Uterus (tissue), 4 donors: Measurements from ENCODE around the gene PLAC9. TPM values are rescaled to one million over a fixed set of nuclear protein-coding genes. Genes with fewer than 3 reads are reported as not detected.

Experiments
- DNase-seq, 2 donors: peaks; one replicate each; pipeline ENCODE4 v3.0.0-alpha.2; 2019 to 2020
- H3K27ac ChIP-seq, 2 donors: fragments of 200-600 bp; sonication (generic); 1 replicate in 1 of 2; 2 replicates in 1 of 2; pipeline ENCODE4 v1.5.1; 2016 to 2018
- H3K27me3 ChIP-seq, 2 donors: fragments of 200-600 bp; sonication (generic); one replicate each; pipeline ENCODE4 v1.5.1; 2018 to 2019; ENCODE audit warnings: control low read depth in 1 of 2
- H3K36me3 ChIP-seq, 2 donors: fragments of 200-600 bp; sonication (generic); one replicate each; pipeline ENCODE4 v1.5.1; 2019; ENCODE audit warnings: control low read depth in 1 of 2
- H3K4me1 ChIP-seq, 2 donors: fragments of 200-600 bp; sonication (generic); one replicate each; pipeline ENCODE4 v1.5.1; 2018 to 2019; ENCODE audit warnings: control low read depth in 1 of 2
- H3K4me3 ChIP-seq, 2 donors: fragments of 200-600 bp; sonication (generic); 1 replicate in 1 of 2; 2 replicates in 1 of 2; pipeline ENCODE4 v1.5.1; 2018 to 2019; ENCODE audit warnings: mild to moderate bottlenecking in 1 of 2
- H3K9me3 ChIP-seq, 2 donors: fragments of 200-600 bp; sonication (generic); one replicate each; pipeline ENCODE4 v1.5.1; 2019; ENCODE audit warnings: control low read depth in 1 of 2
- CTCF ChIP-seq, 4 experiments: fragments of 200-600 bp in 2 of 4; fragments of 450-650 bp in 2 of 4; sonication (generic) in 2 of 4; IDR thresholded peaks; one replicate each; pipeline ENCODE4 v1.5.1; 2016 to 2019; ENCODE audit warnings: antibody characterized with exemption in 4 of 4, mild to moderate bottlenecking in 2 of 4, moderate library complexity in 1 of 4
- POLR2A ChIP-seq, 2 donors: fragments of 450-650 bp; IDR thresholded peaks; one replicate each; pipeline ENCODE4 v1.6.1; 2016; ENCODE audit warnings: antibody characterized with exemption in 2 of 2, mild to moderate bottlenecking in 1 of 2, moderate library complexity in 1 of 2
- intact Hi-C: fragments of 100-400 bp; cut with DNase I; formaldehyde crosslinking; loops from one replicate; pipeline ENCODE4 v1.15.1; 2023; ENCODE audit warnings: low total_unique reads
- total RNA-seq, 4 donors: library from RNA; depleted of rRNA in 3 of 4; stranded (reverse); fragments of >200 nt in 3 of 4; gene quantifications; one replicate each; pipeline versions ENCODE4 v1.1.0 to v1.2.4, GENCODE V29; 2014 to 2023
- donor health status: DM: yes; HTN: yes; CAD: no.

The PLAC9 gene
- total RNA-seq, 4 donors from 2014 or later, result 24.5 to 91.7 (median 30.2) TPM

- no peaks in the 10 kb centered on the region for H3K36me3 ChIP-seq
- no peak overlapping the region for H3K27ac ChIP-seq
Observed at GRCh38 chr10:80146918-80147317, 14.4 kb downstream of the PLAC9 start.

GRCh38 chr10:80148166-80148805 is 15.8 kb downstream of the PLAC9 start:
- Histone ChIP-seq H3K4me1 (peaks cover 5 to 6% of the 10 kb centered on the region in 2 donors), H3K9me3 (peaks cover 0 to 6% of the 10 kb centered on the region in 2 donors), H3K27me3 (no peaks in the 10 kb centered on the region), H3K36me3 (no peaks in the 10 kb centered on the region), H3K4me3 (no peak overlapping the region), H3K27ac (no peak overlapping the region)
- no peak for TF ChIP-seq CTCF (IDR thresholded peaks at IDR 0.05)
- TF ChIP-seq POLR2A (IDR thresholded peaks at IDR 0.05), result no peak
- peak in 1 of 2 donors; percentile 5 for DNase-seq
- intact Hi-C loops, result no loop called here

More at GRCh38 chr10:80146918-80147317, 14.4 kb downstream of the PLAC9 start:
- H3K4me3 ChIP-seq, result no peak overlapping the region
- DNase-seq, result no peak
- H3K27me3 ChIP-seq, result no peaks in the 10 kb centered on the region
- no peak for TF ChIP-seq POLR2A (IDR thresholded peaks at IDR 0.05)
- TF ChIP-seq CTCF (IDR thresholded peaks at IDR 0.05), result no peak
- H3K4me1 ChIP-seq, result peaks cover 5 to 6% of the 10 kb centered on the region in 2 donors
- intact Hi-C loops, result no loop called here
- H3K9me3 ChIP-seq, result peaks cover 0 to 6% of the 10 kb centered on the region in 2 donors

GRCh38 chr10:80149123-80149522 is 16.6 kb downstream of the PLAC9 start:
- Histone ChIP-seq H3K4me1 (peaks cover 2 to 4% of the 10 kb centered on the region in 2 donors), H3K27ac (no peak overlapping the region), H3K27me3 (no peaks in the 10 kb centered on the region), H3K36me3 (no peaks in the 10 kb centered on the region), H3K4me3 (no peak overlapping the region), H3K9me3 (peaks cover 0 to 6% of the 10 kb centered on the region in 2 donors)
- intact Hi-C loops, result no loop called here
- TF ChIP-seq POLR2A (IDR thresholded peaks at IDR 0.05) (no peak), CTCF (IDR thresholded peaks at IDR 0.05) (no peak)
- no peak for DNase-seq

GRCh38 chr10:80150172-80150571 is 17.6 kb downstream of the PLAC9 start:
- Histone ChIP-seq H3K4me3 (no peak overlapping the region), H3K4me1 (peaks cover 0 to under 1% of the 10 kb centered on the region in 2 donors), H3K36me3 (no peaks in the 10 kb centered on the region), H3K9me3 (peaks cover 0 to 6% of the 10 kb centered on the region in 2 donors), H3K27ac (no peak overlapping the region), H3K27me3 (no peaks in the 10 kb centered on the region)
- DNase-seq, result no peak
- TF ChIP-seq CTCF (IDR thresholded peaks at IDR 0.05) (no peak), POLR2A (IDR thresholded peaks at IDR 0.05) (no peak)
- intact Hi-C loops, result no loop called here

GRCh38 chr10:80152820-80153219 is 20.3 kb downstream of the PLAC9 start:
- intact Hi-C loops, result no loop called here
- H3K9me3 ChIP-seq, result peaks cover 0 to 6% of the 10 kb centered on the region in 2 donors
- H3K27ac ChIP-seq, result no peak overlapping the region
- H3K27me3 ChIP-seq, result no peaks in the 10 kb centered on the region
- peaks cover 2 to 11% of the 10 kb centered on the region in 2 donors for H3K4me1 ChIP-seq
- H3K36me3 ChIP-seq, result no peaks in the 10 kb centered on the region
- DNase-seq, result no peak
- no peak for TF ChIP-seq POLR2A (IDR thresholded peaks at IDR 0.05)
- TF ChIP-seq CTCF (IDR thresholded peaks at IDR 0.05), result no peak
- no peak overlapping the region for H3K4me3 ChIP-seq
